ENCODE data around the gene MIEN1.

- TF ChIP-seq POLR2A (IDR thresholded peaks at IDR 0.05; ENCODE audit: low read depth, low read length) (no peak), POLR2AphosphoS5 (IDR thresholded peaks at IDR 0.05; ENCODE audit: low read depth, low read length) (no peak), TAF1 (IDR thresholded peaks at IDR 0.05; ENCODE audit: borderline replicate concordance, low read depth, low read length) (no peak)
Measured at GRCh38 chr17:39700148-39700987, 30.0 kb downstream of the MIEN1 start.

All from GM12892 (cell line).